ENCODE data around the gene NOC4L.

The NOC4L gene

DNA sequence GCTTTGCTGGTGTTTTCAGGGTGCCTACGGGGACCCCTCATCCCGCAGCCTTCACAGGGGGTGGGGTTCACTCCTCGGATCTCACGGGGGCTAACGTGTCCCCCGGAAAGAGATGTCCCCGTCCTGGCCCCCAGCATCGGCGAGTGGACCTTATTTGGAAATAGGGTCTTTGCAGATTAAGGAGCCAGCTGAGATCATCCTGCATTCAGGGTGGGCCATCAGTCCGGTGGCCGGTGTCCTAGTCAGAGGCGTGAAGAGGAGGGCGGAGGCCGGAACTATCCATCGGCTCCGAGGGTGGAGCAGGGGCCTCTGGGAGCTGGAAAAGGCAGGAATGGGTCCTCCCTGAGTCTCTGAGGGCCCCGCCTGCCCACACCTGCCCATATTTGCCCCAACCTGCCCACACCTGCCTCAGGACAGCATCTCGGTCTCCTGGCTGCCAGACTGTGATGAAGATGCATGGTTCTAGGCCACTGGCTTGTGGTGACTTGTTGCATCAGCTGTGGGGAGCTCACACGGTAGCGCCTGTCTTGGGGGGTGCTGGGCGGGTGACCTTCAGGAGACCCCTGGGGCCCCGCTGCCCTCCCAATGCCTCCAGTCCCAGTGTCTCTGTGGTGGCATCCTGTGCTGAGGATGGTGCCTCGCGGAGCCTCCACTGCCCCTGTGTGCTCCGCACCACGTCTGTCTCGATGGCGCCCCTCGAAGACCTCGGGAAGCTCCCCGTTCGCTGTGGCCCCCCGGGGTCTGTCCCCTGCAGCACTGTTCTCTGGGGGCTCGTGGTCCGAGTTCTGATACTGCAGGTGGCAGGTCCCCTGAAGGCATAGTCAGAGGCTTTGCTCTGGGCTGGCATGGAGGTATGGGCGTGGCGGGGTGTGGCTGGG lies 14.7 kb downstream of the NOC4L start:
- DNase-seq, result no peak

DNA sequence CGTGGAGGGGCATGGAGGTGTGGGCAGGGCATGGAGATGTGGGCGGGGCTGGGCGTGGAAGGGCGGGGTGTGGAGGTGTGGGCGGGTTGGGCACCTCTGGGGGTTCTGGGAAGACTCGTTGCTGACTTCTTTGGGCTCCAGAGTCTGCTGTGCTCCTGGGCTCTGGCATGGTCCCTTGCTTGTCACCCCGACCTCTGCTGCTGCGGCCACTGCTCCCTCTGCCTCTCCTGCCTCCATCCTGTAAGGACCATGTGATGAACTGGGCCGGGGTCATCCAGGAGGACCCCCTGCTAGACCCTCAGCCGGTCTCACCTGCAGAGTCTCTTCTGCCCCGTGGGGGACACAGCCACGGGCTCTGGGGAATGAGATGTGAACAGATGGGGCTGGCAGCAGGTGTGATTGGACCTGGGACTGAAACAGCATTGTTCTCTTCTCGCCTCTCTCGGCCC lies 15.3 kb downstream of the NOC4L start:
- no peak for DNase-seq

GRCh38 chr12:132160016-132160415 lies 15.8 kb downstream of the NOC4L start:
- no peak for DNase-seq

- DNase-seq, result no peak
Observed at GRCh38 chr12:132160601-132161035, 16.4 kb downstream of the NOC4L start.

- DNase-seq, result no peak
Observed at GRCh38 chr12:132161036-132161781, 17.0 kb downstream of the NOC4L start.

DNA sequence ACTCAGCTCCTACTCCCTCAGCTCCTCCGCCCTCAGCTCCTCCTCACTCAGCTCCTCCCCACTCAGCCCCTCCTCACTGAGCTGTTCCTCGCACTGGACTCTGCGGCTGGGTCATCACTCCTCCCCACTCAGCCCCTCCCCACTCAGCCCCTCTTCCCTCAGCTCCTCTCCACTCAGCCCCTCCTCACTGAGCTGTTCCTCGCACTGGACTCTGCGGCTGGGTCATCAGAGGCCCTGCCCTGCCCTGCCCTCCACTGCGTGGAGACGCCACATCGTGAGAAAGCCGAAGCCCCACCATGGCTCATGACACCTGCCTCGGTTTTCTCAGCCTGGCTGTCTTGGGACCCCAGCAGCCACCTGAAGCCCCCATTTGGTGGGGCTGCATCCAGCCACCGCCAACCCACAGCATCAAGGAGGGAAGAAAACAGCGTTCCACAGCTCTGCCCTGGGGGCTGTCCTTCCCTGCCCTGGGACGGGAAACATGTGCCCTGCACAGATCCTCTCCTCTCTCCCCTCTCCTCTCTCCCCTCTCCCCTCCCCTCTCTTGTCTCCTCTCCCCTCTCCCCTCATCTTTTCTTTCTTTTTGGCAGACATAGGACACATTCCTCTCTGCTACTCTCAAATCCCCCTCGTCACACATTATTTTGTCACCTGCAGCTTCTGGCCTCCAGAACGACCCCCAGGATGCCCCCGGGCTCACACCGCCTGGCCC lies 17.7 kb downstream of the NOC4L start:
- DNase-seq, result no peak

DNA sequence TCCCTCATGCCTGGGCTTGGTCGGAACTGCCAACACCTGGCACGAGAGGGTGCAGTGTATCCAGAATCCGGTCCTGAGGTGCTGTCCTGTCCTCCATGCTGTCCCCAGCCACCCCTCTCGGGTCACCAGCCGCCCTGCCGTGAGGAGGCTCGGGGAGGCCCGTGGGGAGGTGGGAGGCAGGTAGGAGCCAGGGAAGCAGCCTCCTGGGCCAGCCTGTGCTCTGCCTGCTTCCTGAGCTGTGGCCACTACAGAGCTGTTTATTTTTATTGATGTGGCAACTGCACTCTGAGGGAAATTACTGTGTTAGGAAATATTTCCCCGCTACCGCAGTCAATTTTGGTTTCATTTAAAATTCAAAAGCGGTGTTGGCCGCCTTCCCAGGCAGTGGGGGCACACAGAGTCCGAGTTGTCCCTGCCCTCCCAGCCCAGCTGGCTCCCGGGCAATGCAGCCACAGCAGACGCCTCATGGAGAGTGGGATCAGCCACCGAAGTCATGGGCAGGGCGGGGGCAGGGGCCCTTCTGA lies 18.3 kb downstream of the NOC4L start:
- DNase-seq, result no peak

GRCh38 chr12:132163041-132163910 lies 19.0 kb downstream of the NOC4L start:
- DNase-seq, result no peak

- DNase-seq, result no peak
Observed at GRCh38 chr12:132163911-132164288, 19.6 kb downstream of the NOC4L start.

- DNase-seq, result no peak
Observed at GRCh38 chr12:132164426-132164825, 20.2 kb downstream of the NOC4L start.

- no peak for DNase-seq
Observed at GRCh38 chr12:132165584-132165983, 21.3 kb downstream of the NOC4L start.

GRCh38 chr12:132166093-132166492 lies 21.8 kb downstream of the NOC4L start:
- no peak for DNase-seq

GRCh38 chr12:132166801-132167591 lies 22.7 kb downstream of the NOC4L start:
- DNase-seq, result no peak

- no peak for DNase-seq
Observed at GRCh38 chr12:132167611-132168310, 23.5 kb downstream of the NOC4L start.

GRCh38 chr12:132168311-132169031 lies 24.2 kb downstream of the NOC4L start:
- DNase-seq, result no peak

DNA sequence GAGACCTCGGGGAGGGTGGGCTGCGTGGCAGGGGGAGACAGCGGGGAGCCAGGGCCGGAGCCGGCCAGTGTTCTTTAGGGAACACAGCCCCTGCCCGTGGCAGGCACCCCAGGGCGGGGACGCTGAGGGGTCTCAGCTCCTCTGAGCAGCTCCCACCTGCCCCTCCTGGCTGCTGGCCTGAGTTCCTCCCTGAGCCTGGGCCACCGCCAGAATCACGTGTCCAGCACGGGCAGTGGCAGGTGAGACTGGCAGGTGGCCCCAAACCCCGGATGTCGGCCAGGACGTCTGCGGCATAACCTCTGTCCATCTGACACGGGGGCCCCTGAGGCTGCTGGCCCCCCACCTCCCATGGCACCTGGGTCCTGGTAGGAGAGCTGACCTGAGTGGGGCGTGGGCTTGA lies 25.1 kb downstream of the NOC4L start:
- no peak for DNase-seq

DNA sequence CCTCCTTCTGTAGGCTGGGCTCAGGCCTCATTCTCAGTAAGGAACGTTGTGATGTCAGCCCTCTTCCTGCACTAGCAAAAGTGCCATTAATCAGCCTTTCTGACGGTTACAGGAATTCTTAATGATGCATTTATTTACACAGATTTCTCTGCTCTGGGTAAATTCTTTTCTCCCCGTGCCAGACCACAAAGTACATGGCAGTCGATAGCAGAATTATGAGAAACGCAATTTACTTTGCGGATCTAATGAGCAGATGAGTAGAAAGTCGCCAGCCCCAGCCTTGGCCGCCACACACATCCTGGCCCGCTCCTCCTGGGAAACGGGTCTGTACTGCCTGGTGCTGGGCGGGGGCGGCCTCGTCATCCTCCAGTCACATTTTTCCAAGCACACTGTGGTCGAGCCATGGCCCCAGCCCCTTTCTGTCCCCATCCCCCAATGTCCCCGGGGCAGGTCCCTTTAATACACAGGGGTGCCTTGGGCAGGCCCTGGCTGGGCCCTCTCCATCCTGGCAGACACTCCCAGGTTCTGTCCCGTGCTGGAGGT lies 25.9 kb downstream of the NOC4L start:
- no peak for DNase-seq

DNA sequence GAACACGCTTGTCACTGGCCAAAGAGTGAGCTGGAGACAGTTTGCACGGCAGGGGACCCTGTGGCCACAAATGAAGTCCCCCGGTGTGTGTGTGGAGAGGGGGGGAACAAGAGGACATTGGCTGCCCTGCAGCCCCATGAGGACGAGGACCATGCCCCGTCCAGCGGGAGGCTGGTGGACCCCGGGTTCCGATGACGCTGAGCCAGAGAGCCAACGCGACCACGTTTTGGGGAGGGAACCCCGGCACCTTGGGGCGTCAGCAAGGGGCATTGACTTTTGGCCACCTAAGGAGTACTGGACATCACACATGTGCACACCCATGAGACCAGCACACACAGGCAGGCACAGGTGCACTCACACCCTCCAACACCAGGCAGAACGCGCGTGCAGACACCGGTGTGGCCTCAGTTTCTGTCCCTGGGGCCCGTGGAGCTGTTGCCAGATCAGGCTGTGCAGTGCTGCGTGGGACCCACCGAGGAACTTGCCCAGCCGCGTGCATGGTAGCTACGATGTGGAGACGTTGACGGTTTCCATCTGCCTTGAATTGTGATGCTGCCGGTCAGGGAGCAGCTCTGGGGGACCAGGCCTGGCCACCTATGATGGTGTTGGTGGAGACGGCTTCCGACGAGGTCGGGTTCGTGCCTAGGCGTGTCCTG lies 26.5 kb downstream of the NOC4L start:
- no peak for DNase-seq
